GM23338 (cell line): Measurements from ENCODE around the gene BARX2. TPM values are rescaled to one million over a fixed set of nuclear protein-coding genes. Genes with fewer than 3 reads are reported as not detected.

Experiments
- ATAC-seq: fragments of 200-7000 bp; cut with Tn5 transposase; 3 replicates; pipeline ENCODE4 v1.9.1; 2020
- DNase-seq: peaks from one replicate; pipeline ENCODE4 v3.0.0-alpha.2; 2015; ENCODE audit warnings: low spot score
- H2AFZ ChIP-seq: fragments of 200-600 bp; sonication (generic); 2 replicates; pipeline ENCODE4 v1.8.0; 2016; ENCODE audit warnings: antibody characterized with exemption, mild to moderate bottlenecking, moderate library complexity
- H3F3A ChIP-seq: fragments of 200-600 bp; sonication (generic); replicated peaks from 2 replicates; pipeline ENCODE4 v1.8.0; 2017; ENCODE audit warnings: antibody characterized with exemption, mixed run types, low read depth
- H3K27ac ChIP-seq: fragments of 200-600 bp; sonication (generic); 2 replicates; pipeline ENCODE4 v1.6.1; 2016; ENCODE audit warnings: low read depth
- H3K27me3 ChIP-seq: fragments of 200-600 bp; sonication (generic); 2 replicates; pipeline ENCODE4 v1.8.0; 2016; ENCODE audit warnings: mild to moderate bottlenecking, mixed run types, moderate library complexity; ENCODE audit not compliant: insufficient read depth
- H3K36me3 ChIP-seq: fragments of 200-600 bp; sonication (generic); 2 replicates; pipeline ENCODE4 v1.8.0; 2016; ENCODE audit warnings: mild to moderate bottlenecking; ENCODE audit not compliant: insufficient read depth
- H3K4me1 ChIP-seq: fragments of 200-600 bp; sonication (generic); 2 replicates; pipeline ENCODE4 v1.8.0; 2016; ENCODE audit warnings: mild to moderate bottlenecking, moderate library complexity; ENCODE audit not compliant: insufficient read depth
- H3K4me2 ChIP-seq: fragments of 200-600 bp; sonication (generic); 2 replicates; pipeline ENCODE4 v1.7.1; 2017; ENCODE audit warnings: mixed run types
- H3K4me3 ChIP-seq: fragments of 200-600 bp; sonication (generic); 2 replicates; pipeline ENCODE4 v1.6.1; 2016; ENCODE audit warnings: mixed run types
- H3K79me2 ChIP-seq: fragments of 200-600 bp; sonication (generic); replicated peaks from 2 replicates; pipeline ENCODE4 v1.8.0; 2017; ENCODE audit warnings: mild to moderate bottlenecking; ENCODE audit not compliant: insufficient read depth
- H3K9me2 ChIP-seq: fragments of 200-600 bp; sonication (generic); 2 replicates; pipeline ENCODE4 v1.8.0; 2017; ENCODE audit not compliant: insufficient read depth
- H4K20me1 ChIP-seq: fragments of 200-600 bp; sonication (generic); replicated peaks from 2 replicates; pipeline ENCODE4 v1.8.0; 2017; ENCODE audit warnings: mild to moderate bottlenecking; ENCODE audit not compliant: insufficient read depth
- H3K27ac Mint-ChIP-seq: 2 replicates; pipeline ENCODE4 v1.8.0; 2020; ENCODE audit warnings: inconsistent platforms, mild to moderate bottlenecking, moderate library complexity, mixed read lengths
- H3K27me3 Mint-ChIP-seq: 3 replicates; pipeline ENCODE4 v1.8.0; 2022; ENCODE audit warnings: low read depth, mild to moderate bottlenecking, moderate library complexity, mixed read lengths, inconsistent platforms; ENCODE audit not compliant: insufficient read depth, poor library complexity
- H3K36me3 Mint-ChIP-seq: 3 replicates; pipeline ENCODE4 v1.8.0; 2021; ENCODE audit warnings: low read depth, mild to moderate bottlenecking, inconsistent platforms, moderate library complexity, mixed read lengths
- H3K4me1 Mint-ChIP-seq: 3 replicates; pipeline ENCODE4 v1.8.0; 2020; ENCODE audit warnings: mild to moderate bottlenecking, inconsistent platforms, mixed read lengths
- H3K4me3 Mint-ChIP-seq: 3 replicates; pipeline ENCODE4 v1.8.0; 2021; ENCODE audit warnings: moderate library complexity, mild to moderate bottlenecking, inconsistent platforms, mixed read lengths
- H3K9me3 Mint-ChIP-seq: 3 replicates; pipeline ENCODE4 v1.8.0; 2020; ENCODE audit warnings: moderate library complexity, mild to moderate bottlenecking, inconsistent platforms, mixed read lengths
- CREB1 ChIP-seq: fragments of 250-450 bp; sonication (Bioruptor Pico); IDR thresholded peaks from 2 replicates; pipeline ENCODE4 v1.5.0; 2020; ENCODE audit warnings: low read depth, mild to moderate bottlenecking, moderate library complexity
- CTCF ChIP-seq, 2 experiments: fragments of 200-600 bp in 1 of 2; sonication (generic) in 1 of 2; conservative IDR thresholded peaks; 2 replicates each; pipeline versions ENCODE4 v1.5.1 to v1.6.1; 2016 to 2017; ENCODE audit warnings: antibody characterized with exemption in 2 of 2, low read depth in 2 of 2, mild to moderate bottlenecking in 2 of 2, moderate library complexity in 1 of 2
- ETS1 ChIP-seq: IDR thresholded peaks from 2 replicates; pipeline ENCODE4 v1.6.1; 2016; ENCODE audit warnings: antibody characterized with exemption
- EZH2 ChIP-seq: fragments of 200-600 bp; sonication (generic); IDR thresholded peaks from one replicate; pipeline ENCODE4 v1.8.0; 2017; ENCODE audit warnings: antibody characterized with exemption, mild to moderate bottlenecking, low read depth; ENCODE audit not compliant: unreplicated experiment
- EZH2phosphoT487 ChIP-seq: fragments of 200-600 bp; sonication (generic); IDR thresholded peaks from one replicate; pipeline ENCODE4 v1.8.1; 2018; ENCODE audit warnings: antibody characterized with exemption; ENCODE audit not compliant: unreplicated experiment
- JUNB ChIP-seq: IDR thresholded peaks from one replicate; pipeline ENCODE4 v1.6.1; 2016; ENCODE audit warnings: antibody characterized with exemption; ENCODE audit not compliant: unreplicated experiment
- NANOG ChIP-seq: IDR thresholded peaks from 2 replicates; pipeline ENCODE4 v1.6.1; 2016; ENCODE audit warnings: antibody characterized with exemption, borderline replicate concordance
- POLR2AphosphoS5 ChIP-seq: IDR thresholded peaks from 2 replicates; pipeline ENCODE4 v1.6.1; 2016; ENCODE audit warnings: antibody characterized with exemption, low read depth
- REST ChIP-seq: IDR thresholded peaks from one replicate; pipeline ENCODE4 v1.6.1; 2018; ENCODE audit warnings: antibody characterized with exemption; ENCODE audit not compliant: unreplicated experiment
- STAT1 ChIP-seq: IDR thresholded peaks from one replicate; pipeline ENCODE4 v1.6.1; 2016; ENCODE audit warnings: antibody characterized with exemption; ENCODE audit not compliant: unreplicated experiment
- ZNF114 ChIP-seq: fragments of 250-450 bp; sonication (Bioruptor Pico); IDR thresholded peaks from 2 replicates; pipeline ENCODE4 v1.5.0; 2020; ENCODE audit warnings: mild to moderate bottlenecking, moderate library complexity
- ZNF331 ChIP-seq: fragments of 250-450 bp; sonication (Bioruptor Pico); IDR thresholded peaks from 2 replicates; pipeline ENCODE4 v1.5.0; 2020; ENCODE audit warnings: low read depth, mild to moderate bottlenecking, moderate library complexity
- ZNF462 ChIP-seq: fragments of 250-450 bp; sonication (Bioruptor Pico); IDR thresholded peaks from 2 replicates; pipeline ENCODE4 v1.5.0; 2020; ENCODE audit warnings: mild to moderate bottlenecking, moderate library complexity
- polyA plus RNA-seq: library from polyadenylated mRNA; unstranded; fragments of >200 nt; fragmentation: Nextera tagmentation; extraction: Ambion mirVana; gene quantifications from 2 replicates; pipeline ENCODE4 v1.2.1, GENCODE V29; 2016
- total RNA-seq: library from RNA; depleted of rRNA; stranded (reverse); fragments of >200 nt; shearing (Covaris generic); gene quantifications from 2 replicates; pipeline ENCODE4 v1.2.3, GENCODE V29; 2014

The BARX2 gene
- total and polyA plus RNA-seq, 2 experiments from 2014 or later, result not detected

- H4K20me1 ChIP-seq, result no peaks in the 10 kb centered on the region
- no peak overlapping the region for H3K4me2 ChIP-seq
- Mint-ChIP-seq H3K27ac (no peak overlapping the region; the same call in 1 of the 2 replicates), H3K4me3 (no peak overlapping the region; the same call in 2 of the 3 replicates), H3K4me1 (peaks cover 32% of the 10 kb centered on the region), H3K9me3 (no peaks in the 10 kb centered on the region; the same call in 2 of the 3 replicates), H3K36me3 (no peaks in the 10 kb centered on the region), H3K27me3 (peaks cover 4% of the 10 kb centered on the region)
- no peak overlapping the region for H3K27ac ChIP-seq
- ATAC-seq (no peak), DNase-seq (no peak)
- H3K9me2 ChIP-seq, result 0 out of 2 replicates have a peak, but pooled peaks cover 9% of the 10 kb centered on the region
- H3K4me1 ChIP-seq, result peaks cover 8% of the 10 kb centered on the region
- no peaks in the 10 kb centered on the region for H3F3A ChIP-seq
- TF ChIP-seq ZNF462 (CRISPR knock-in tag), result no peak
- no peak for TF ChIP-seq STAT1
- no peak for TF ChIP-seq POLR2AphosphoS5
- no peak for TF ChIP-seq ZNF114 (CRISPR knock-in tag)
- TF ChIP-seq REST, result no peak
- TF ChIP-seq ETS1, result no peak
- TF ChIP-seq CTCF (conservative IDR thresholded peaks at IDR 0.05; ENCODE audit: low read depth in 2 of 2), result no peak
- no peak for TF ChIP-seq JUNB
- no peak for TF ChIP-seq NANOG
- TF ChIP-seq EZH2, result no peak
- no peak for TF ChIP-seq EZH2phosphoT487
- no peak for TF ChIP-seq CREB1 (CRISPR knock-in tag)
- no peak for TF ChIP-seq ZNF331 (CRISPR knock-in tag)
- no peaks in the 10 kb centered on the region for H3K79me2 ChIP-seq
- H3K36me3 ChIP-seq, result no peaks in the 10 kb centered on the region
- H3K27me3 ChIP-seq, result no peaks in the 10 kb centered on the region
- H2AFZ ChIP-seq, result peak overlapping the region; percentile 66; the same call in 1 of the 2 replicates
- no peak overlapping the region for H3K4me3 ChIP-seq
Measured at GRCh38 chr11:129455756-129456655, 80.4 kb downstream of the BARX2 start.
